Progenitor cell of endocrine pancreas (in vitro differentiated cells): Measurements from ENCODE around the gene MYBBP1A. TPM values are rescaled to one million over a fixed set of nuclear protein-coding genes. Genes with fewer than 3 reads are reported as not detected.

ENCODE experiments used
- DNase-seq: peaks from one replicate; pipeline ENCODE4 v3.0.0; 2021; ENCODE audit warnings: low spot score; ENCODE audit not compliant: unreplicated experiment
- H3K27ac Mint-ChIP-seq: 2 replicates; pipeline ENCODE4 v1.8.0; 2021; ENCODE audit warnings: mild to moderate bottlenecking, moderate library complexity, mixed read lengths
- H3K27me3 Mint-ChIP-seq: 2 replicates; pipeline ENCODE4 v1.8.0; 2021; ENCODE audit warnings: mixed read lengths
- H3K36me3 Mint-ChIP-seq: 2 replicates; pipeline ENCODE4 v1.8.0; 2022; ENCODE audit warnings: mixed read lengths; ENCODE audit not compliant: insufficient read depth
- H3K4me1 Mint-ChIP-seq: 2 replicates; pipeline ENCODE4 v1.8.0; 2021; ENCODE audit warnings: low read depth, mixed read lengths
- H3K4me3 Mint-ChIP-seq: 2 replicates; pipeline ENCODE4 v1.8.0; 2021; ENCODE audit warnings: low read depth, mild to moderate bottlenecking, moderate library complexity, mixed read lengths
- H3K9me3 Mint-ChIP-seq: 2 replicates; pipeline ENCODE4 v1.8.0; 2021; ENCODE audit warnings: low read depth, mixed read lengths
- total RNA-seq: library from RNA; stranded (reverse); gene quantifications from 2 replicates; pipeline ENCODE4 v1.2.1, GENCODE V29; 2021
- TF ChIP-seq, protein P1 (sequence below): fragments of 200-600 bp; sonication (generic); IDR thresholded peaks from one replicate; pipeline ENCODE4 v1.5.0; 2021; ENCODE audit warnings: antibody characterized with exemption, mild to moderate bottlenecking; ENCODE audit not compliant: unreplicated experiment

Gene MYBBP1A
- total RNA-seq, 1 donor from 2014 or later, result 55.2 TPM

DNA sequence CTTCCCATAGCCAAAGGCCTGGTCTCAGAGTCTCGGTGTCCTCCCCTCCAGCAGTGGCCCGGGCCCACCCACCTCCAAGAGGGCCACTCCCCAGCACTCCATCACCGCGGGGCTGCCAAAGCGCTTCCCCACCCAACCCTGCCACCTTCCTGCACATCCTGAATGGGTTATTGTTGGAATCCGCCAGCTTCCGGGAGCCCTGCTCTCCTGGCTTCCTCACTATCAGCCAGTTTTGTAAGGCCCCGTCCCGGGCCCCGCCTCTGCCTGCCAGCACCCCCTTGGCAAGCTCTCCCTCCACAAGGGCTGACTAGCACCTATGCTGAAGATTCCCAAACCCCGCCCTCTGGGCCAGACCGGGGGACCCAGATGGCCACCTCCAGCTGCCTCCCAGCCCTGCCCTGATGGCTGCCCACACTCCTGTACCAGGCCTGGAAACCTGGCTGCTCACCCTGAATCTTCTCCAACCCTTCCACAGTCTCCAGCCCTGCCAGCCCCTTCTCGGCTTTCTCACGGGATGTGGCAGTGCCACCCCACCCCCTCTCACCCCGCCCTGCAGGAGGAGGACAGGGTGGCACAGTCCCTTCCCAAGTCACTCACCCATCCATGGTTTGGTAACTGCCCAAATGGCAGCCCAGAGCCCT, 14.4 kb downstream of the MYBBP1A start:
- Mint-ChIP-seq H3K36me3 (peaks cover 3% of the 10 kb centered on the region), H3K27ac (peak overlapping the region; percentile 74), H3K4me3 (no peak overlapping the region), H3K4me1 (no peaks in the 10 kb centered on the region), H3K9me3 (no peaks in the 10 kb centered on the region), H3K27me3 (peaks cover under 1% of the 10 kb centered on the region)
- no peak for DNase-seq
- TF ChIP-seq, protein P1, sequence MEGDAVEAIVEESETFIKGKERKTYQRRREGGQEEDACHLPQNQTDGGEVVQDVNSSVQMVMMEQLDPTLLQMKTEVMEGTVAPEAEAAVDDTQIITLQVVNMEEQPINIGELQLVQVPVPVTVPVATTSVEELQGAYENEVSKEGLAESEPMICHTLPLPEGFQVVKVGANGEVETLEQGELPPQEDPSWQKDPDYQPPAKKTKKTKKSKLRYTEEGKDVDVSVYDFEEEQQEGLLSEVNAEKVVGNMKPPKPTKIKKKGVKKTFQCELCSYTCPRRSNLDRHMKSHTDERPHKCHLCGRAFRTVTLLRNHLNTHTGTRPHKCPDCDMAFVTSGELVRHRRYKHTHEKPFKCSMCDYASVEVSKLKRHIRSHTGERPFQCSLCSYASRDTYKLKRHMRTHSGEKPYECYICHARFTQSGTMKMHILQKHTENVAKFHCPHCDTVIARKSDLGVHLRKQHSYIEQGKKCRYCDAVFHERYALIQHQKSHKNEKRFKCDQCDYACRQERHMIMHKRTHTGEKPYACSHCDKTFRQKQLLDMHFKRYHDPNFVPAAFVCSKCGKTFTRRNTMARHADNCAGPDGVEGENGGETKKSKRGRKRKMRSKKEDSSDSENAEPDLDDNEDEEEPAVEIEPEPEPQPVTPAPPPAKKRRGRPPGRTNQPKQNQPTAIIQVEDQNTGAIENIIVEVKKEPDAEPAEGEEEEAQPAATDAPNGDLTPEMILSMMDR, result no peak

- no peak for DNase-seq
Observed at GRCh38 chr17:4540224-4540651, 14.9 kb downstream of the MYBBP1A start.

GRCh38 chr17:4539576-4540223, 15.5 kb downstream of the MYBBP1A start:
- DNase-seq, result no peak
- H3K27ac Mint-ChIP-seq, result no peak overlapping the region
- peaks cover 3% of the 10 kb centered on the region for H3K36me3 Mint-ChIP-seq
- H3K4me1 Mint-ChIP-seq, result peaks cover 4% of the 10 kb centered on the region
- peaks cover 5% of the 10 kb centered on the region for H3K27me3 Mint-ChIP-seq
- TF ChIP-seq, protein P1, result no peak
- H3K9me3 Mint-ChIP-seq, result no peaks in the 10 kb centered on the region
- H3K4me3 Mint-ChIP-seq, result no peak overlapping the region

More at GRCh38 chr17:4540224-4540651, 14.9 kb downstream of the MYBBP1A start:
- TF ChIP-seq, protein P1, result no peak
- H3K36me3 Mint-ChIP-seq, result peaks cover 3% of the 10 kb centered on the region
- H3K4me3 Mint-ChIP-seq, result no peak overlapping the region
- peaks cover 4% of the 10 kb centered on the region for H3K4me1 Mint-ChIP-seq
- no peak overlapping the region for H3K27ac Mint-ChIP-seq
- peaks cover 5% of the 10 kb centered on the region for H3K27me3 Mint-ChIP-seq
- no peaks in the 10 kb centered on the region for H3K9me3 Mint-ChIP-seq

- DNase-seq, result no peak
- peaks cover 5% of the 10 kb centered on the region for H3K27me3 Mint-ChIP-seq
- H3K4me3 Mint-ChIP-seq, result no peak overlapping the region
- H3K36me3 Mint-ChIP-seq, result peaks cover 3% of the 10 kb centered on the region
- peaks cover 4% of the 10 kb centered on the region for H3K4me1 Mint-ChIP-seq
- no peak overlapping the region for H3K27ac Mint-ChIP-seq
- no peaks in the 10 kb centered on the region for H3K9me3 Mint-ChIP-seq
- TF ChIP-seq, protein P1, result no peak
Observed at GRCh38 chr17:4539025-4539424, 16.2 kb downstream of the MYBBP1A start.

- H3K36me3 Mint-ChIP-seq, result peaks cover 3% of the 10 kb centered on the region
- peaks cover 7% of the 10 kb centered on the region for H3K27me3 Mint-ChIP-seq
- peaks cover 4% of the 10 kb centered on the region for H3K4me1 Mint-ChIP-seq
- no peaks in the 10 kb centered on the region for H3K9me3 Mint-ChIP-seq
- TF ChIP-seq, protein P1, result no peak
- no peak overlapping the region for H3K4me3 Mint-ChIP-seq
- H3K27ac Mint-ChIP-seq, result no peak overlapping the region
- DNase-seq, result no peak
Observed at GRCh38 chr17:4538236-4539002, 16.8 kb downstream of the MYBBP1A start.
